DND-41 (cell line): Measurements from ENCODE around the gene FKRP.

Experiments
- CTCF ChIP-seq: IDR thresholded peaks from 2 replicates; pipeline ENCODE4 v1.5.1; 2012; ENCODE audit warnings: borderline replicate concordance, low read length, moderate library complexity, mild to moderate bottlenecking; ENCODE audit not compliant: poor library complexity, severe bottlenecking; ENCODE audit errors: extremely low read depth
- EZH2 ChIP-seq: IDR thresholded peaks from 3 replicates; pipeline ENCODE4 v1.6.1; 2012; ENCODE audit warnings: borderline replicate concordance, low read depth, mild to moderate bottlenecking, moderate library complexity, low read length, inconsistent platforms; ENCODE audit not compliant: severe bottlenecking

- no peak for TF ChIP-seq CTCF
- TF ChIP-seq EZH2: no peak
Measured at GRCh38 chr19:46746281-46747057, 612 bp downstream of the FKRP start, which contains the start of gene STRN4.
